Stimulated activated CD4-positive, alpha-beta T cell treated with anti-CD3 and anti-CD28 coated beads, Interleukin-15, amount 100 ng/mL, for 1 hour (primary cell): ENCODE measurements around the gene FBXW12.

Experiments used
- DNase-seq, 2 donors: peaks; one replicate each; pipeline ENCODE4 v3.0.0-alpha.2; 2020; ENCODE audit warnings: low read depth in 1 of 2, low spot score in 1 of 2

Gene FBXW12

GRCh38 chr3:48406443-48407431, 34.7 kb downstream of the FBXW12 start:
- DNase-seq = no peak

GRCh38 chr3:48407542-48408099, 35.6 kb downstream of the FBXW12 start:
- no peak for DNase-seq

GRCh38 chr3:48408823-48409281, 36.8 kb downstream of the FBXW12 start:
- no peak for DNase-seq

- DNase-seq = no peak
Measured at GRCh38 chr3:48409291-48410201, 37.5 kb downstream of the FBXW12 start.

DNA sequence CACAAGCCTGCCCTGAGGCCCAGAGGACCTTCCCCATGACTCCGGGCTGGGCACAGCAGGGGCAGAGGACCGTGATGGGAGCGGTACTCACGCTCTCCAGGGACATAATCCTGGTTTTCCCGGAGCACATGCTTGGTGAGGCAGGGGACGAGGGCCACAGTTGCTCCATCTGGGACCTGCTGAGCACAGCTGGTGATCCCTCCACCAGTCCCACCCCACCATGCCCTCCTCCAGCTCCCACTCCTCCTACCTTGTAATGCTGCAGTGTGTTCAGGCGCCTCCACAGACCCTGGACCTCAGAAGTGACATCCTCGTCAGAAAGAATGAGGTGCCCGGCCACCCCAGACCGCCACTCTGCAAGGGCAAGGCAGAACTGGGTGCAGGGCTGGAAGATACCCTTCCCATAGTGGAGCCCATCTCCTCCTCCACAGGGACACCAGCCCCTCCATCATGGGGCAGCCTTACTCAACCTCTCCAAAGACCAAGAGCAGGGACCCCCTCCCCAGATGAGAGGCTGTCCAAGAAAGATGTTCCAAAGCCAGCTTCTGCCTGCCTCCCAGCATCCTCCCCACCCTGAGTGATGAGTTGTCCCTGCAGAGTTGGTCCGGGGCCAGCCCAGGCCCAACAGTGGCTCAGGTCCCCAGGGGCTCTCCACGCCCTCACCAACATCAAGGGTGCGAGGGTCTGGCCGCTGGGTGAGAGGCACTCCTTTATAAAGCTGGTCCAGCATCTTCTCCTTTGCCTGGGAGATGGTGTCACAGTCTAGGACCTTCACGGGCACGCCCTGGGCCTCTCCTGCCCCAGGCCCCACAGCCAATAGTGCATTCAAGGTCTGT, 38.4 kb downstream of the FBXW12 start:
- no peak for DNase-seq

- DNase-seq = no peak
Measured at GRCh38 chr3:48411041-48411588, 39.1 kb downstream of the FBXW12 start.

DNA sequence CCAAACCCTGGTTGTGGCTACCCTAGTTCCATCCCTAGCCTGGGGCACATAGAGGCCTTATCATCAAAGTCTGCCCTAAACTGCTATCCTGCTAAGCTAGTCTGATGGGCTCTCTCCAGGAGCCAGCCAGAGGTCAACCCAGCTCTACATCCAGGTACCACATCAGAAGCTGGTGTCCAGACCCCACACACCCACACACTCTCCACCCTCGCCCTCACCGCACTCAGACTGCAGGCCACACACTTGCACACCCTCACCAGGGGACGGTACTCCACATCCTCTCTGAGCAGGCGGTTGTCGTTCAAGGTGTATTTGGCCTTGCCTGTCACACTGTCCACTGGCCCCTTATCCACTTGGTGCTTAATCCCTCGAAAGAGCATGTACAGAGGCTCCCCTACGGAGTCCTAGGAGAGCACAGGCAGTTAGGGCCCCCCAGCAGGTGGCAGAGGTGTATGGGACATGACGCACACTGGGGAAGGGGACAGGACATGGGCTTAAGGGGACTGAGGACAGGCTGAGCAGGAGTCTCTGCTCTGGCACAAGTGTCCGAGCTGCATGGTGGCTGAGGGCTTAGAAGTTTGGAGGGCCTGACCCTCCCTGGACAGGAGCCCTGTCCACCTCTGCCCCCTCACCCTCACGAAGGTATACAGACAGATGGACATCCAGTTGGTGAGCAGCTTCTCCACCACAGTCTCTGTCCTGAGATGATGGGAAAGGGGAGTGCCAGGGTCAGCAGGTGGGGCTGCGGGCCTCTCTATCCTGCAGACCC, 39.8 kb downstream of the FBXW12 start:
- no peak for DNase-seq

- DNase-seq = no peak
Measured at GRCh38 chr3:48412375-48413001, 40.5 kb downstream of the FBXW12 start.

DNA sequence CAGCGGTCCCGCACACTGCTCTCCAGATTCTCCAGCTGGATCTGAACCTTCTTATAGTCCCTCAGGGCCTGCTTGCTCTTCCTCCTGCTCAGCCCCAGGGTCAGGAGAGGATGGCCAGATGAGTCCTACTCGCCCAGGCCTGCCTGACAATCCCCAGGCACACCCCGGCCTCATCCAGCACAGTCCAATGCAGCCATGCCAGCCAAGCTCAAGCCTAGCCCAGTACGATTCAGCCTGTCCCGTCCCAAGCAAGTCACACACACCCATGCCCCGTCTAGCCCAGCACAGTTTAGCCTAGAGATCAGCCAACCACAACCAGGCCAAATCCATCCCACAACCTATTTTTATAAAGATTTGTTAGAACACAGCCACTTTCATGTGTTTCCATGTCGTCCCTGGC, 41.1 kb downstream of the FBXW12 start:
- DNase-seq = no peak

DNA sequence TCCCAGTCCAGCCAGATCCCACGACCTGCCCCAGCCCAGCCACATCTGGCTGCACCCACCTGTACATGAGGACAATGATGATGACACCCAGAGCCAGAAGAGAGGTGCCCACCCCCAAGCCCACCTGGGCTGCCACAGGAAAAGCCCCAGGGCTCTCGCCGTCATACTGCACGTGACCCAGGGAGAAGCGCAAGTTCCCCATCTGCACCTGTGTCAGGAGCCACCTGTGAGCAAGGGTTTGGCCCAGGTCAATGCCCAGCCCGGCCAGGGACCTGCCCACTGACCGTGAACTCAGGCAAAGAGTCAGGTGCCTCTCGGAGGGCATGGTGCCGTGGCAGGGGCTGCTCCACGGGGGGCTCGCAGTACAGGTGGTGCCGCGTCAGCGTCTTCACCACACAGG, 41.6 kb downstream of the FBXW12 start:
- no peak for DNase-seq

GRCh38 chr3:48414376-48415250, 42.6 kb downstream of the FBXW12 start:
- no peak for DNase-seq

GRCh38 chr3:48415251-48415953, 43.4 kb downstream of the FBXW12 start:
- DNase-seq = no peak

GRCh38 chr3:48416091-48416505, 44.1 kb downstream of the FBXW12 start:
- no peak for DNase-seq

GRCh38 chr3:48416546-48416945, 44.5 kb downstream of the FBXW12 start:
- DNase-seq = no peak

- DNase-seq = no peak
Measured at GRCh38 chr3:48417529-48418108, 45.6 kb downstream of the FBXW12 start.

DNA sequence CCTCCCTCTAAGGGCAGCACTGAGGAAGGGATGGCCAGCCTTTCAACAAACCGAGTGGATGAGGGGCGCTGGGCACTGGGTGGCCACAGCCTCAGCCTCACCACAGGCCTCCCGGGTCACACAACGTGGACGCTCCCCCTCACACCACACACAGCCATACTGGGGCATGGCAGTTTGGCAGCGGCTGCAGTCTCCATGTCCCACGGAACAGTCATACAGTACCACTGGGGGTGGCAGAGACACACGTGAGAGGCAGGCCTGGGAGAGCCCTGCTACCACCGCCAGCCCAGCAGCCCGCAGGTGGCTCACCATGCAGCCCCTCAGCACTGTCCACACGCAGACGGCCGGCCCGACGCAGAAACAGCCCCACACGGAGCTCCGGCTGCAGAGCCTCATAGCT, 46.1 kb downstream of the FBXW12 start:
- no peak for DNase-seq

- no peak for DNase-seq
Measured at GRCh38 chr3:48418651-48419050, 46.6 kb downstream of the FBXW12 start.
